ENCODE measurements around the gene ZNF346.
A peak's percentile ranks its signal among the peaks of the same experiment; 100 is the strongest.

Gene ZNF346

DNA sequence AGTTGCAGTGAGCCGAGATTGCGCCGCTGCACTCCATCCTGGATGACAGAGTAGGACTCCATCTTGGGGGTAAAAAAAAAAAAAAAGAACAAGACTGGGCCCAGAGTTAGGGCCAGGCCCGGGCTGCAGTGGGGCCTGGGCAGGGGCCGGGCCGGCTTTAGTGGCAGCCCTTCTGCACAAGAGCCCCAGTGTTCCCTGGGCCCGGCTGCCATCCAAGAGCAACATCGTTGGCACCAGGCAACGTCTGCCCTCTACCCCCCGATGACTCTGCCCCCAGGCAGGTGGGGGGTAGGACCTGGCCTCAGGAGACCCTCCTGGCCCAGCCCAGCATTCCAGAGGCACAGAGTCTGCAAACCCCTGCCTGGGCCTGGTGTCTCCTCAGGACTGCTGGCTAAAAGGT lies 59.4 kb downstream of the ZNF346 start:
- Histone ChIP-seq H2BK120ac (ENCODE audit: low read depth, low read length) (no peak overlapping the region), H4K8ac (ENCODE audit: low read depth, low read length) (no peak overlapping the region), H2BK15ac (replicated peaks; ENCODE audit: low read depth) (no peak overlapping the region), H3K4me3 (ENCODE audit: low read length) (no peak overlapping the region), H3K4me1 (ENCODE audit: control insufficient read depth, low read depth, low read length) (peaks cover 3% of the 10 kb centered on the region), H3K23ac (ENCODE audit: low read length) (peak overlapping the region; percentile 56), H2BK5ac (ENCODE audit: low read length) (no peak overlapping the region), H3K4ac (ENCODE audit: low read depth, low read length) (no peak overlapping the region), H3K4me2 (ENCODE audit: low read length) (no peak overlapping the region), H4K5ac (ENCODE audit: low read length) (no peak overlapping the region), H3K18ac (ENCODE audit: low read length) (no peak overlapping the region), H3K9ac (ENCODE audit: low read length) (no peak overlapping the region), H3K27me3 (ENCODE audit: insufficient read depth, low read length, poor library complexity) (no peaks in the 10 kb centered on the region), H3K79me1 (ENCODE audit: low read length) (no peaks in the 10 kb centered on the region), H3K27ac (ENCODE audit: low read depth, low read length) (no peak overlapping the region), H3K36me3 (ENCODE audit: control insufficient read depth, insufficient read depth, low read length) (no peaks in the 10 kb centered on the region), H2AK5ac (ENCODE audit: low read length) (no peak overlapping the region), H3K56ac (ENCODE audit: low read length) (no peak overlapping the region), H3K79me2 (ENCODE audit: control insufficient read depth, insufficient read depth, low read length) (no peaks in the 10 kb centered on the region)
- DNase-seq: no peak
- no CpG with 5 or more reads among the region's 10 CpGs for WGBS (ENCODE audit: extremely low coverage, insufficient coverage, low lambda C conversion rate)

DNA sequence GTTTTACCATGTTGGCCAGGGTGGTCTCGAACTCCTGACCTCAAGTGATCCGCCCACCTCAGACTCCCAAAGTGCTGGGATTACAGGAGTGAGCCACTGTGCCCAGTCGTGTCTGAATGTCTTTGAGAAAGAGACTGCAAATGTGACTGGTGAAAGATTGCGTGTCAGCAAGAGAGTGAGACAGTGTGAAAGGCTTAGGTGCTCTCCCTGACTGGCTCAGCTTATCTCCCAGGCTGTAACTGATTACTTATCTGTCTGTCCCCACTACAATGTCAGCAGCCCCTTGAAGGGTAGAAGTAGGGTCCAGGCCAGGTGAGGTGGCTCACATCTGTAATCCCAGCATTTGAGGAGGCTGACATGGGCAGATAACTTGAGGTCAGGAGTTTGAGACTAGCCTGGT lies 60.9 kb downstream of the ZNF346 start:
- no peak overlapping the region for H4K5ac ChIP-seq (ENCODE audit: low read length)
- no peak overlapping the region for H3K56ac ChIP-seq (ENCODE audit: low read length)
- peaks cover 6% of the 10 kb centered on the region for H3K4me1 ChIP-seq (ENCODE audit: control insufficient read depth, low read depth, low read length)
- DNase-seq: peak; percentile 83
- no peak overlapping the region for H3K18ac ChIP-seq (ENCODE audit: low read length)
- H2BK15ac ChIP-seq (replicated peaks; ENCODE audit: low read depth): no peak overlapping the region
- H3K27me3 ChIP-seq (ENCODE audit: insufficient read depth, low read length, poor library complexity): no peaks in the 10 kb centered on the region
- no peak overlapping the region for H3K23ac ChIP-seq (ENCODE audit: low read length)
- peaks cover 2% of the 10 kb centered on the region for H3K79me1 ChIP-seq (ENCODE audit: low read length)
- H3K4ac ChIP-seq (ENCODE audit: low read depth, low read length): no peak overlapping the region
- no CpG with 5 or more reads among the region's 4 CpGs for WGBS (ENCODE audit: extremely low coverage, insufficient coverage, low lambda C conversion rate)
- no peak overlapping the region for H3K4me3 ChIP-seq (ENCODE audit: low read length)
- no peaks in the 10 kb centered on the region for H3K79me2 ChIP-seq (ENCODE audit: control insufficient read depth, insufficient read depth, low read length)
- H4K8ac ChIP-seq (ENCODE audit: low read depth, low read length): no peak overlapping the region
- no peak overlapping the region for H2BK120ac ChIP-seq (ENCODE audit: low read depth, low read length)
- no peak overlapping the region for H2AK5ac ChIP-seq (ENCODE audit: low read length)
- H3K27ac ChIP-seq (ENCODE audit: low read depth, low read length): no peak overlapping the region
- H2BK5ac ChIP-seq (ENCODE audit: low read length): no peak overlapping the region
- no peak overlapping the region for H3K4me2 ChIP-seq (ENCODE audit: low read length)
- H3K36me3 ChIP-seq (ENCODE audit: control insufficient read depth, insufficient read depth, low read length): no peaks in the 10 kb centered on the region
- H3K9ac ChIP-seq (ENCODE audit: low read length): no peak overlapping the region

GRCh38 chr5:177084175-177084574 lies 61.7 kb downstream of the ZNF346 start:
- Histone ChIP-seq H3K27me3 (ENCODE audit: insufficient read depth, low read length, poor library complexity) (no peaks in the 10 kb centered on the region), H3K23ac (ENCODE audit: low read length) (no peak overlapping the region), H3K4me3 (ENCODE audit: low read length) (no peak overlapping the region), H4K8ac (ENCODE audit: low read depth, low read length) (no peak overlapping the region), H2BK120ac (ENCODE audit: low read depth, low read length) (no peak overlapping the region), H3K9ac (ENCODE audit: low read length) (no peak overlapping the region), H2BK5ac (ENCODE audit: low read length) (no peak overlapping the region), H3K79me2 (ENCODE audit: control insufficient read depth, insufficient read depth, low read length) (no peaks in the 10 kb centered on the region), H3K27ac (ENCODE audit: low read depth, low read length) (no peak overlapping the region), H3K4ac (ENCODE audit: low read depth, low read length) (no peak overlapping the region), H3K4me1 (ENCODE audit: control insufficient read depth, low read depth, low read length) (peaks cover 6% of the 10 kb centered on the region), H3K4me2 (ENCODE audit: low read length) (no peak overlapping the region), H3K36me3 (ENCODE audit: control insufficient read depth, insufficient read depth, low read length) (no peaks in the 10 kb centered on the region), H3K56ac (ENCODE audit: low read length) (no peak overlapping the region), H2BK15ac (replicated peaks; ENCODE audit: low read depth) (no peak overlapping the region), H4K5ac (ENCODE audit: low read length) (no peak overlapping the region), H3K79me1 (ENCODE audit: low read length) (peaks cover 3% of the 10 kb centered on the region), H2AK5ac (ENCODE audit: low read length) (no peak overlapping the region), H3K18ac (ENCODE audit: low read length) (no peak overlapping the region)
- WGBS (ENCODE audit: extremely low coverage, insufficient coverage, low lambda C conversion rate): no CpG with 5 or more reads among the region's 4 CpGs
- no peak for DNase-seq

- H2AK5ac ChIP-seq (ENCODE audit: low read length): no peak overlapping the region
- no peak overlapping the region for H2BK15ac ChIP-seq (replicated peaks; ENCODE audit: low read depth)
- H3K27ac ChIP-seq (ENCODE audit: low read depth, low read length): no peak overlapping the region
- no peaks in the 10 kb centered on the region for H3K36me3 ChIP-seq (ENCODE audit: control insufficient read depth, insufficient read depth, low read length)
- no peaks in the 10 kb centered on the region for H3K79me2 ChIP-seq (ENCODE audit: control insufficient read depth, insufficient read depth, low read length)
- no peak overlapping the region for H2BK120ac ChIP-seq (ENCODE audit: low read depth, low read length)
- no peak overlapping the region for H3K4ac ChIP-seq (ENCODE audit: low read depth, low read length)
- H3K79me1 ChIP-seq (ENCODE audit: low read length): peaks cover 6% of the 10 kb centered on the region
- no peak for DNase-seq
- H3K23ac ChIP-seq (ENCODE audit: low read length): no peak overlapping the region
- H4K8ac ChIP-seq (ENCODE audit: low read depth, low read length): no peak overlapping the region
- H3K18ac ChIP-seq (ENCODE audit: low read length): peak overlapping the region; percentile 20
- H3K4me2 ChIP-seq (ENCODE audit: low read length): no peak overlapping the region
- no peaks in the 10 kb centered on the region for H3K27me3 ChIP-seq (ENCODE audit: insufficient read depth, low read length, poor library complexity)
- H2BK5ac ChIP-seq (ENCODE audit: low read length): peak overlapping the region; percentile 23
- no peak overlapping the region for H4K5ac ChIP-seq (ENCODE audit: low read length)
- H3K4me3 ChIP-seq (ENCODE audit: low read length): no peak overlapping the region
- peak overlapping the region; percentile 85 for H3K56ac ChIP-seq (ENCODE audit: low read length)
- peak overlapping the region; percentile 11 for H3K9ac ChIP-seq (ENCODE audit: low read length)
- peaks cover 6% of the 10 kb centered on the region for H3K4me1 ChIP-seq (ENCODE audit: control insufficient read depth, low read depth, low read length)
- no CpG with 5 or more reads among the region's 13 CpGs for WGBS (ENCODE audit: extremely low coverage, insufficient coverage, low lambda C conversion rate)
Measured at GRCh38 chr5:177085985-177086653, 63.6 kb downstream of the ZNF346 start.

GRCh38 chr5:177086654-177087397 lies 64.3 kb downstream of the ZNF346 start, which contains the start of gene FGFR4:
Gene FGFR4 (plus strand): TSS chr5:177086915. CDS start chr5:177089603, 2,688 bp downstream.
- Histone ChIP-seq H3K4me3 (ENCODE audit: low read length) (peak within 1 kb of the TSS; percentile 68), H3K27me3 (ENCODE audit: insufficient read depth, low read length, poor library complexity) (no peaks in the 10 kb centered on the region)

More at GRCh38 chr5:177086654-177087397, 64.3 kb downstream of the ZNF346 start, which contains the start of gene FGFR4:
- WGBS (ENCODE audit: extremely low coverage, insufficient coverage, low lambda C conversion rate): no CpG with 5 or more reads among the region's 68 CpGs
- Histone ChIP-seq H3K4ac (ENCODE audit: low read depth, low read length) (peak within 1 kb of the TSS; percentile 20), H3K27ac (ENCODE audit: low read depth, low read length) (no peak within 1 kb of the TSS), H2BK5ac (ENCODE audit: low read length) (peak within 1 kb of the TSS; percentile 30), H4K5ac (ENCODE audit: low read length) (no peak within 1 kb of the TSS), H3K4me1 (ENCODE audit: control insufficient read depth, low read depth, low read length) (peaks cover 6% of the 10 kb centered on the region), H2BK15ac (replicated peaks; ENCODE audit: low read depth) (no peak within 1 kb of the TSS), H3K23ac (ENCODE audit: low read length) (peak within 1 kb of the TSS; percentile 48), H3K56ac (ENCODE audit: low read length) (peak within 1 kb of the TSS; percentile 96), H3K18ac (ENCODE audit: low read length) (peak within 1 kb of the TSS; percentile 33), H2BK120ac (ENCODE audit: low read depth, low read length) (no peak within 1 kb of the TSS), H3K9ac (ENCODE audit: low read length) (peak within 1 kb of the TSS; percentile 87), H3K36me3 (ENCODE audit: control insufficient read depth, insufficient read depth, low read length) (no peaks in the 10 kb centered on the region), H3K4me2 (ENCODE audit: low read length) (peak within 1 kb of the TSS; percentile 74), H3K79me1 (ENCODE audit: low read length) (peaks cover 6% of the 10 kb centered on the region), H4K8ac (ENCODE audit: low read depth, low read length) (no peak within 1 kb of the TSS), H3K79me2 (ENCODE audit: control insufficient read depth, insufficient read depth, low read length) (no peaks in the 10 kb centered on the region), H2AK5ac (ENCODE audit: low read length) (no peak within 1 kb of the TSS)
- peak; percentile 91 for DNase-seq

Measured in mesendoderm (in vitro differentiated cells).